ENCODE data around the gene MRPS17.

DNA sequence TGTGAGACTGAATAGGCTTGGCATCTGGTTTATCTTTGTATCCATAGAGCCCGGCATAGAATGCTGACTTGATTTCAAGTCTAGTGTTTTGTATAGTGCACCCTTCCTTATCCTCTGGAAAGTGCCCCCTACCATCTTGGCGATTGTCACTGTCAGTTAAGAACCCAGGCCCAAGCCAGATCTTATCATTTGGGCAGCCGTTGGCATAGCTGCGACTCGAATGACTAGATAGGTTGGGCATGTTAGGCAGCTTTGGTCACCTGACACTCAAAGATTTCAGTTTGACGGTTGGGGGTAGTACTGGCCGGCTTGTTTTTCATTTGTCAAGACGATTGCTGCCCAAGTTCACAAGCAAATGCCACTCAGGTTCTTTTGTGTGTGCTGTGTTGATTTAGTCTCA is 19.3 kb downstream of the MRPS17 start:
- no peak for TF ChIP-seq CTCF (conservative IDR thresholded peaks at IDR 0.05 in 1 of 2, IDR thresholded peaks at IDR 0.05 in 1 of 2; ENCODE audit: low read depth in 1 of 2, low read length in 2 of 2)
- no peak for TF ChIP-seq EZH2 (IDR thresholded peaks at IDR 0.05; ENCODE audit: low read length, missing control alignments)

Measured in fibroblast of lung (primary cell).